Type B pancreatic cell (in vitro differentiated cells): ENCODE measurements around the gene TUBG2. TPM values are rescaled to one million over a fixed set of nuclear protein-coding genes. Genes with fewer than 3 reads are reported as not detected.
"Not testable (repeated sequence)": the region's sequence is repeated elsewhere in the genome, so short reads cannot be mapped to it uniquely, and the experiment has no call there.

ENCODE experiments used
- DNase-seq: peaks from one replicate; pipeline ENCODE4 v3.0.0; 2021; ENCODE audit warnings: mixed read lengths; ENCODE audit not compliant: unreplicated experiment; ENCODE audit errors: extremely low spot score
- H3K27ac Mint-ChIP-seq: 2 replicates; pipeline ENCODE4 v1.8.0; 2021; ENCODE audit warnings: mild to moderate bottlenecking, mixed read lengths
- H3K27me3 Mint-ChIP-seq: 2 replicates; pipeline ENCODE4 v1.8.0; 2021; ENCODE audit warnings: mixed read lengths
- H3K36me3 Mint-ChIP-seq: 2 replicates; pipeline ENCODE4 v1.8.0; 2021; ENCODE audit warnings: mixed read lengths
- H3K4me1 Mint-ChIP-seq: one replicate; pipeline ENCODE4 v1.8.0; 2021; ENCODE audit warnings: mixed read lengths; ENCODE audit not compliant: unreplicated experiment
- H3K4me3 Mint-ChIP-seq: 2 replicates; pipeline ENCODE4 v1.8.0; 2021; ENCODE audit warnings: mild to moderate bottlenecking, mixed read lengths
- H3K9me3 Mint-ChIP-seq: 2 replicates; pipeline ENCODE4 v1.8.0; 2021; ENCODE audit warnings: mixed read lengths
- CTCF ChIP-seq: fragments of 200-600 bp; sonication (generic); conservative IDR thresholded peaks from 2 replicates; pipeline ENCODE4 v1.5.0; 2021; ENCODE audit warnings: antibody characterized with exemption, mild to moderate bottlenecking
- long read RNA-seq: library from polyadenylated mRNA; unstranded; transcript quantifications from one replicate; pipeline ENCODE4 v2.0.0, GENCODE V29; 2020
- total RNA-seq: library from RNA; stranded (reverse); gene quantifications from 2 replicates; pipeline ENCODE4 v1.2.1, GENCODE V29; 2021; ENCODE audit warnings: low replicate concordance

TUBG2 gene
- total RNA-seq = 18.0 and 24.4 TPM in 2 replicates
- long read RNA-seq, transcript TUBG2-201 (11 exons, 1,761 nt) = major isoform, 7 of 23 reads
- long read RNA-seq, partial matches to known transcripts = 12 of 23 reads
- long read RNA-seq, other reads (novel, unspliced or antisense) = 4 of 23 reads

- peaks cover 2% of the 10 kb centered on the region for H3K36me3 Mint-ChIP-seq
- H3K4me3 Mint-ChIP-seq = peak within 1 kb of the TSS; percentile 92
- peaks cover 6% of the 10 kb centered on the region for H3K9me3 Mint-ChIP-seq
- no peaks in the 10 kb centered on the region for H3K27me3 Mint-ChIP-seq
- H3K4me1 Mint-ChIP-seq = peaks cover 17% of the 10 kb centered on the region
- peak; percentile 92 for DNase-seq
- H3K27ac Mint-ChIP-seq = peak within 1 kb of the TSS; percentile 78
- no peak for TF ChIP-seq CTCF
Measured at GRCh38 chr17:42659079-42659931, at the start of gene TUBG2. TUBG2 (plus strand) TSS chr17:42659284; CDS start chr17:42659504, 220 bp downstream.

- peak overlapping the region; percentile 81 for H3K27ac Mint-ChIP-seq
- H3K27me3 Mint-ChIP-seq, H3K9me3 Mint-ChIP-seq, H3K4me1 Mint-ChIP-seq: not testable (repeated sequence)
- H3K36me3 Mint-ChIP-seq = peaks cover 12% of the 10 kb centered on the region
- peak overlapping the region; percentile 100 for H3K4me3 Mint-ChIP-seq
- peak; percentile 73 for DNase-seq
Measured at GRCh38 chr17:42609814-42610801, 49.0 kb upstream of the TUBG2 start.

GRCh38 chr17:42612013-42612412, 47.1 kb upstream of the TUBG2 start:
- DNase-seq = no peak
- Mint-ChIP-seq H3K4me3 (peak overlapping the region; percentile 63), H3K9me3 (no peaks in the 10 kb centered on the region), H3K4me1 (no peaks in the 10 kb centered on the region), H3K27me3 (no peaks in the 10 kb centered on the region), H3K27ac (no peak overlapping the region), H3K36me3 (peaks cover 13% of the 10 kb centered on the region)
- TF ChIP-seq CTCF = no peak

GRCh38 chr17:42613699-42614295, 45.3 kb upstream of the TUBG2 start:
- Mint-ChIP-seq H3K4me1 (peaks cover 2% of the 10 kb centered on the region), H3K27me3 (no peaks in the 10 kb centered on the region), H3K4me3 (no peak overlapping the region), H3K36me3 (peaks cover 13% of the 10 kb centered on the region), H3K9me3 (no peaks in the 10 kb centered on the region), H3K27ac (no peak overlapping the region)
- DNase-seq = no peak
- no peak for TF ChIP-seq CTCF

- no peak overlapping the region for H3K27ac Mint-ChIP-seq
- no peak overlapping the region for H3K4me3 Mint-ChIP-seq
- H3K27me3 Mint-ChIP-seq = no peaks in the 10 kb centered on the region
Measured at GRCh38 chr17:42617956-42618431, 41.1 kb upstream of the TUBG2 start.

More at GRCh38 chr17:42617956-42618431, 41.1 kb upstream of the TUBG2 start:
- no peak for TF ChIP-seq CTCF
- H3K4me1 Mint-ChIP-seq = peaks cover 6% of the 10 kb centered on the region
- H3K36me3 Mint-ChIP-seq = peaks cover 13% of the 10 kb centered on the region
- DNase-seq = no peak
- no peaks in the 10 kb centered on the region for H3K9me3 Mint-ChIP-seq
